ENCODE results near the gene VPS51.
A peak's percentile ranks its signal among the peaks of the same experiment; 100 is the strongest.
"Not testable (repeated sequence)": the region's sequence is repeated elsewhere in the genome, so short reads cannot be mapped to it uniquely, and the experiment has no call there.

VPS51 gene

GRCh38 chr11:65134240-65134951 lies 38.4 kb downstream of the VPS51 start, which contains the start of gene SYVN1:
Gene SYVN1, minus strand, starts transcription at chr11:65134519. Its CDS starts 918 bp downstream, at chr11:65133601.
- DNase-seq (ENCODE audit: low spot score), result peak; percentile 87

GRCh38 chr11:65134952-65135632 lies 39.1 kb downstream of the VPS51 start:
- peak; percentile 98 for DNase-seq (ENCODE audit: low spot score)

- no peak for DNase-seq (ENCODE audit: low spot score)
Observed at GRCh38 chr11:65135633-65136145, 39.7 kb downstream of the VPS51 start.

- no peak for DNase-seq (ENCODE audit: low spot score)
Observed at GRCh38 chr11:65136515-65137096, 40.6 kb downstream of the VPS51 start.

- DNase-seq (ENCODE audit: low spot score), result no peak
Observed at GRCh38 chr11:65141896-65142494, 46.0 kb downstream of the VPS51 start.

GRCh38 chr11:65147352-65148075 lies 51.5 kb downstream of the VPS51 start:
- DNase-seq (ENCODE audit: low spot score), result no peak

GRCh38 chr11:65148657-65149056 lies 52.6 kb downstream of the VPS51 start:
- no peak for DNase-seq (ENCODE audit: low spot score)

- not testable (repeated sequence) for DNase-seq (ENCODE audit: low spot score)
Observed at GRCh38 chr11:65150131-65150508, 54.1 kb downstream of the VPS51 start.

- peak; percentile 86 for DNase-seq (ENCODE audit: low spot score)
Observed at GRCh38 chr11:65150509-65151299, 54.7 kb downstream of the VPS51 start.

GRCh38 chr11:65151331-65151899 lies 55.4 kb downstream of the VPS51 start:
- no peak for DNase-seq (ENCODE audit: low spot score)

GRCh38 chr11:65152122-65152521 lies 56.1 kb downstream of the VPS51 start:
- no peak for DNase-seq (ENCODE audit: low spot score)

- no peak for DNase-seq (ENCODE audit: low spot score)
Observed at GRCh38 chr11:65156256-65156655, 60.2 kb downstream of the VPS51 start.

- no peak for DNase-seq (ENCODE audit: low spot score)
Observed at GRCh38 chr11:65156926-65157325, 60.9 kb downstream of the VPS51 start.

- DNase-seq (ENCODE audit: low spot score), result no peak
Observed at GRCh38 chr11:65157336-65157735, 61.3 kb downstream of the VPS51 start.

- DNase-seq (ENCODE audit: low spot score), result no peak
Observed at GRCh38 chr11:65159012-65159411, 63.0 kb downstream of the VPS51 start.

- no peak for DNase-seq (ENCODE audit: low spot score)
Observed at GRCh38 chr11:65160643-65161042, 64.6 kb downstream of the VPS51 start.
